ENCODE data around the gene NR6A1.

DNA sequence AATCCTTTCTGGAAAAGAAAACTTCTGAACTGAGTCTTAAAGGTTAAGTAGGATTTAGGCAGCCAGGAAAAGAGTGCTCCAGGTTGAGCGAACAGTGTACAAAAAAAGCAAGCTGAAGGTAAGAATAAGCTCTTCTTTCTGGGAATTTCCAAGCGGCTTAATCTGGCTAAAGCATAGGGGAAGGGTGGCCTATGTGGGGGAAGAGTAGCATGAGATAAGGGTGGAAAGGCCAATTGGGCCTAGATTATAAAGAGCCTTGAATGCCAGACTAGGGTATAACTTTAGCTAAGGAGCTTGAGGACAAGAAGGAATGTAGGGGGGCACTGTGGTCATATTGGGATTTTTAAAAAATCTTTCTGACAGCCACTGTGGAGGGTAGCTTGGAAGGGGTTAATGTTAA lies 226.6 kb downstream of the NR6A1 start:
- TF ChIP-seq, protein P1, sequence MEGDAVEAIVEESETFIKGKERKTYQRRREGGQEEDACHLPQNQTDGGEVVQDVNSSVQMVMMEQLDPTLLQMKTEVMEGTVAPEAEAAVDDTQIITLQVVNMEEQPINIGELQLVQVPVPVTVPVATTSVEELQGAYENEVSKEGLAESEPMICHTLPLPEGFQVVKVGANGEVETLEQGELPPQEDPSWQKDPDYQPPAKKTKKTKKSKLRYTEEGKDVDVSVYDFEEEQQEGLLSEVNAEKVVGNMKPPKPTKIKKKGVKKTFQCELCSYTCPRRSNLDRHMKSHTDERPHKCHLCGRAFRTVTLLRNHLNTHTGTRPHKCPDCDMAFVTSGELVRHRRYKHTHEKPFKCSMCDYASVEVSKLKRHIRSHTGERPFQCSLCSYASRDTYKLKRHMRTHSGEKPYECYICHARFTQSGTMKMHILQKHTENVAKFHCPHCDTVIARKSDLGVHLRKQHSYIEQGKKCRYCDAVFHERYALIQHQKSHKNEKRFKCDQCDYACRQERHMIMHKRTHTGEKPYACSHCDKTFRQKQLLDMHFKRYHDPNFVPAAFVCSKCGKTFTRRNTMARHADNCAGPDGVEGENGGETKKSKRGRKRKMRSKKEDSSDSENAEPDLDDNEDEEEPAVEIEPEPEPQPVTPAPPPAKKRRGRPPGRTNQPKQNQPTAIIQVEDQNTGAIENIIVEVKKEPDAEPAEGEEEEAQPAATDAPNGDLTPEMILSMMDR (IDR thresholded peaks at IDR 0.05 in 8 of 11, conservative IDR thresholded peaks at IDR 0.05 in 3 of 11), result no peak
- TF ChIP-seq POLR2A (IDR thresholded peaks at IDR 0.05), result no peak
